Lower lobe of right lung (tissue), 2 donors: Measurements from ENCODE around the gene ATP6V1C2. TPM values are rescaled to one million over a fixed set of nuclear protein-coding genes. Genes with fewer than 3 reads are reported as not detected.

ENCODE experiments used
- ATAC-seq, 2 donors: fragments of 200-7000 bp; cut with Tn5 transposase; one replicate each; pipeline ENCODE4 v1.9.1; 2020 to 2022; ENCODE audit warnings: mild to moderate bottlenecking in 2 of 2, moderate library complexity in 2 of 2
- DNase-seq: peaks from one replicate; pipeline ENCODE4 v3.0.0-alpha.2; 2020
- H3K27ac ChIP-seq: fragments of 200-600 bp; one replicate; pipeline ENCODE4 v1.8.0; 2022
- H3K27me3 ChIP-seq: fragments of 200-600 bp; one replicate; pipeline ENCODE4 v1.8.0; 2022; ENCODE audit warnings: low read depth
- H3K36me3 ChIP-seq: fragments of 200-600 bp; one replicate; pipeline ENCODE4 v1.8.0; 2022; ENCODE audit warnings: mild to moderate bottlenecking
- H3K4me1 ChIP-seq: fragments of 200-600 bp; one replicate; pipeline ENCODE4 v1.8.0; 2022
- H3K4me3 ChIP-seq: fragments of 200-600 bp; one replicate; pipeline ENCODE4 v1.8.0; 2022; ENCODE audit warnings: mild to moderate bottlenecking
- H3K9me3 ChIP-seq: fragments of 200-600 bp; one replicate; pipeline ENCODE4 v1.8.0; 2022
- CTCF ChIP-seq: fragments of 200-600 bp; IDR thresholded peaks from one replicate; pipeline ENCODE4 v1.8.0; 2022; ENCODE audit warnings: antibody characterized with exemption, mild to moderate bottlenecking
- intact Hi-C: fragments of 100-400 bp; cut with DNase I; formaldehyde crosslinking; loops from one replicate; pipeline ENCODE4 v1.11.0; 2022
- total RNA-seq: library from RNA; stranded (reverse); fragmentation: NEBNext Ultra II Directional; extraction: Animal tissue kit (Norgen Biotek cat#: 25700); gene quantifications from one replicate; pipeline ENCODE4 v1.2.1, GENCODE V29; 2021
- donor health status: DM: no; HTN: yes; CAD: no; lungs with severe emphysema.

Gene ATP6V1C2
- total RNA-seq, 1 donor from 2014 or later: 1.7 TPM

GRCh38 chr2:10830641-10831399, 109.4 kb downstream of the ATP6V1C2 start:
- H3K4me3 ChIP-seq: no peak overlapping the region
- H3K4me1 ChIP-seq: peaks cover 6% of the 10 kb centered on the region
- peaks cover 46% of the 10 kb centered on the region for H3K27me3 ChIP-seq
- no peak overlapping the region for H3K27ac ChIP-seq
- ATAC-seq: no peak
- no peaks in the 10 kb centered on the region for H3K36me3 ChIP-seq
- DNase-seq: no peak
- no peak for TF ChIP-seq CTCF
- intact Hi-C loops: loop anchor here (5.0 kb wide), 1 partner anchor 296 kb away; no protein-coding TSS in a partner anchor
- no peaks in the 10 kb centered on the region for H3K9me3 ChIP-seq

- no peaks in the 10 kb centered on the region for H3K9me3 ChIP-seq
- no peak overlapping the region for H3K4me3 ChIP-seq
- DNase-seq: no peak
- no peak for ATAC-seq
- intact Hi-C loops: loop anchor here (5.0 kb wide), 1 partner anchor 296 kb away; no protein-coding TSS in a partner anchor
- H3K27ac ChIP-seq: no peak overlapping the region
- peaks cover 6% of the 10 kb centered on the region for H3K4me1 ChIP-seq
- TF ChIP-seq CTCF: no peak
- H3K36me3 ChIP-seq: no peaks in the 10 kb centered on the region
- H3K27me3 ChIP-seq: peaks cover 48% of the 10 kb centered on the region
Measured at GRCh38 chr2:10831400-10831985, 110.1 kb downstream of the ATP6V1C2 start.

- TF ChIP-seq CTCF: peak; percentile 98
Measured at GRCh38 chr2:10832203-10832936, 110.9 kb downstream of the ATP6V1C2 start.

GRCh38 chr2:10833021-10833420, 111.6 kb downstream of the ATP6V1C2 start:
- H3K27me3 ChIP-seq: peaks cover 48% of the 10 kb centered on the region
- DNase-seq (no peak), ATAC-seq (no peak)
- no peak overlapping the region for H3K4me3 ChIP-seq
- H3K4me1 ChIP-seq: peaks cover 6% of the 10 kb centered on the region
- no peak for TF ChIP-seq CTCF
- intact Hi-C loops: loop anchor here (5.0 kb wide), 1 partner anchor 294 kb away; no protein-coding TSS in a partner anchor
- no peaks in the 10 kb centered on the region for H3K9me3 ChIP-seq
- H3K27ac ChIP-seq: no peak overlapping the region
- H3K36me3 ChIP-seq: no peaks in the 10 kb centered on the region

More at GRCh38 chr2:10832203-10832936, 110.9 kb downstream of the ATP6V1C2 start:
- H3K27me3 ChIP-seq: peaks cover 48% of the 10 kb centered on the region
- DNase-seq (peak; percentile 87), ATAC-seq (peak; percentile 89 to 90)
- H3K27ac ChIP-seq: no peak overlapping the region
- no peaks in the 10 kb centered on the region for H3K36me3 ChIP-seq
- H3K4me1 ChIP-seq: peaks cover 6% of the 10 kb centered on the region
- intact Hi-C loops: loop anchor here (5.0 kb wide), 1 partner anchor 295 kb away; no protein-coding TSS in a partner anchor
- H3K9me3 ChIP-seq: no peaks in the 10 kb centered on the region
- H3K4me3 ChIP-seq: no peak overlapping the region

GRCh38 chr2:10834068-10834655, 112.7 kb downstream of the ATP6V1C2 start:
- DNase-seq (no peak), ATAC-seq (no peak)
- intact Hi-C loops: loop anchor here (5.0 kb wide), 1 partner anchor 293 kb away; no protein-coding TSS in a partner anchor
- no peaks in the 10 kb centered on the region for H3K9me3 ChIP-seq
- peaks cover 57% of the 10 kb centered on the region for H3K27me3 ChIP-seq
- no peaks in the 10 kb centered on the region for H3K36me3 ChIP-seq
- no peak overlapping the region for H3K4me3 ChIP-seq
- H3K27ac ChIP-seq: no peak overlapping the region
- TF ChIP-seq CTCF: no peak
- peaks cover 6% of the 10 kb centered on the region for H3K4me1 ChIP-seq
